ENCODE data around the gene TRIM15. TPM values are rescaled to one million over a fixed set of nuclear protein-coding genes. Genes with fewer than 3 reads are reported as not detected.

The TRIM15 gene
- total and polyA plus RNA-seq, 10 of the 15 experiments (the other 5 are each of a cell fraction or from before 2014, with no cell fraction given), result 0.29 TPM; not detected in 9

- Histone ChIP-seq H3K36me3 (ENCODE audit: control insufficient read depth in 2 of 2, insufficient read depth in 2 of 2, low read length in 1 of 2) (peaks cover 35 to 41% of the 10 kb centered on the region in 2 experiments), H3K27ac (ENCODE audit: control insufficient read depth, insufficient read depth) (no peak overlapping the region), H3K4me2 (ENCODE audit: control insufficient read depth, insufficient read depth) (no peak overlapping the region), H3K9me3 (replicated peaks; ENCODE audit: control insufficient read depth, insufficient read depth, low read length) (no peaks in the 10 kb centered on the region), H3K9ac (ENCODE audit: control insufficient read depth, insufficient read depth, low read length) (no peak overlapping the region), H3K79me2 (ENCODE audit: control insufficient read depth, insufficient read depth, low read length) (peaks cover 19% of the 10 kb centered on the region), H3K27me3 (replicated peaks in 1 of 2; ENCODE audit: control insufficient read depth in 2 of 2, insufficient read depth in 2 of 2, low read length in 1 of 2) (no peaks in the 10 kb centered on the region), H4K20me1 (ENCODE audit: control insufficient read depth, insufficient read depth) (peaks cover 9% of the 10 kb centered on the region), H3K4me3 (no peak overlapping the region), H3K4me1 (ENCODE audit: control insufficient read depth, insufficient read depth, low read length) (peaks cover 20% of the 10 kb centered on the region), H2AFZ (ENCODE audit: control insufficient read depth, low read depth, low read length) (no peak overlapping the region)
- ChIA-PET SMC1A (ENCODE audit: uncharacterized antibody, unreplicated experiment) (no interaction called here), CTCF (no interaction called here), POLR2A (interaction anchor here (0.6 kb wide), 1 partner anchor 1932 kb away, joined by 6 read pairs; no protein-coding TSS in a partner anchor), RAD21 (ENCODE audit: unreplicated experiment) (no interaction called here)
- no peak for FAIRE-seq
- TF ChIP-seq PKNOX1 (IDR thresholded peaks at IDR 0.05), result no peak
- in situ Hi-C loops (cut with MboI), result no loop called here
- intact Hi-C loops (cut with micrococcal nuclease; ENCODE audit: unreplicated experiment), result no loop called here
- ATAC-seq, result no peak
- no peak for DNase-seq (ENCODE audit: low read depth, low spot score)
- WGBS (ENCODE audit: insufficient coverage, insufficient replicate concordance, low lambda C conversion rate, missing lambda C conversion rate), result 94% methylated on average over 34 of the region's 34 CpGs
- BruUV-seq (replicated peaks), result no TSS peak
Measured at GRCh38 chr6:30198166-30199084, 35.1 kb downstream of the TRIM15 start.

- FAIRE-seq (peak; percentile 97), DNase-seq (ENCODE audit: low read depth, low spot score) (peak; percentile 37), ATAC-seq (peak; percentile 93)
- Histone ChIP-seq H3K79me2 (ENCODE audit: control insufficient read depth, insufficient read depth, low read length) (peaks cover 37% of the 10 kb centered on the region), H3K9ac (ENCODE audit: control insufficient read depth, insufficient read depth, low read length) (no peak overlapping the region), H3K27ac (ENCODE audit: control insufficient read depth, insufficient read depth) (peak overlapping the region; percentile 38), H3K27me3 (replicated peaks in 1 of 2; ENCODE audit: control insufficient read depth in 2 of 2, insufficient read depth in 2 of 2, low read length in 1 of 2) (no peaks in the 10 kb centered on the region), H3K9me3 (replicated peaks; ENCODE audit: control insufficient read depth, insufficient read depth, low read length) (no peaks in the 10 kb centered on the region), H3K4me2 (ENCODE audit: control insufficient read depth, insufficient read depth) (no peak overlapping the region; the same call in 1 of the 2 replicates), H2AFZ (ENCODE audit: control insufficient read depth, low read depth, low read length) (no peak overlapping the region), H3K4me1 (ENCODE audit: control insufficient read depth, insufficient read depth, low read length) (peaks cover 25% of the 10 kb centered on the region), H4K20me1 (ENCODE audit: control insufficient read depth, insufficient read depth) (peaks cover 11% of the 10 kb centered on the region), H3K36me3 (ENCODE audit: control insufficient read depth in 2 of 2, insufficient read depth in 2 of 2, low read length in 1 of 2) (peaks cover 31 to 39% of the 10 kb centered on the region in 2 experiments), H3K4me3 (no peak overlapping the region)
- CTCF ChIA-PET, result interaction anchor here (1.0 kb wide), 1 partner anchor 12 kb away, joined by 3 read pairs; no protein-coding TSS in a partner anchor
- POLR2A ChIA-PET, result interaction anchor here (1.0 kb wide), 1 partner anchor 12 kb away, joined by 4 read pairs; the partner anchor contains the start of gene TRIM26
- 41% methylated on average over 6 of the region's 6 CpGs for WGBS (ENCODE audit: insufficient coverage, insufficient replicate concordance, low lambda C conversion rate, missing lambda C conversion rate)
- in situ Hi-C loops (cut with MboI), result no loop called here
- intact Hi-C loops (cut with micrococcal nuclease; ENCODE audit: unreplicated experiment), result no loop called here
- SMC1A ChIA-PET (ENCODE audit: uncharacterized antibody, unreplicated experiment), result no interaction called here
- TSS peak; percentile 13 for BruUV-seq (replicated peaks)
- RAD21 ChIA-PET (ENCODE audit: unreplicated experiment), result no interaction called here
- TF ChIP-seq ZBED1 (IDR thresholded peaks at IDR 0.05; ENCODE audit: borderline replicate concordance) (no peak), MEF2B (IDR thresholded peaks at IDR 0.05; ENCODE audit: partially characterized antibody, poor library complexity, severe bottlenecking) (peak; percentile 56), MEF2A (IDR thresholded peaks at IDR 0.05; ENCODE audit: insufficient read depth, low read depth, low read length) (peak; percentile 62; the same call in 1 of the 2 replicates), RAD51 (IDR thresholded peaks at IDR 0.05) (peak; percentile 64; the same call in 1 of the 2 replicates), BACH1 (IDR thresholded peaks at IDR 0.05; ENCODE audit: borderline replicate concordance) (0 out of 2 replicates have a peak, but pooled peaks have one; percentile 33), ATF7 (IDR thresholded peaks at IDR 0.05; ENCODE audit: low read depth) (peak; percentile 24; the same call in 1 of the 2 replicates), NFIC (IDR thresholded peaks at IDR 0.05; ENCODE audit: low read depth, low read length) (peak; percentile 63), PAX8 (IDR thresholded peaks at IDR 0.05) (no peak), GATAD2B (conservative IDR thresholded peaks at IDR 0.05; ENCODE audit: low read depth) (peak; percentile 51), CREM (IDR thresholded peaks at IDR 0.05; ENCODE audit: low read depth) (0 out of 2 replicates have a peak, but pooled peaks have one; percentile 20), IKZF2 (IDR thresholded peaks at IDR 0.05) (peak; percentile 98), FOXM1 (IDR thresholded peaks at IDR 0.05; ENCODE audit: low read depth, low read length) (peak; percentile 68; the same call in 1 of the 2 replicates), BCL11A (IDR thresholded peaks at IDR 0.05; ENCODE audit: low read depth, low read length) (peak; percentile 74), CHD4 (IDR thresholded peaks at IDR 0.05) (0 out of 2 replicates have a peak, but pooled peaks have one; percentile 62), ZNF217 (IDR thresholded peaks at IDR 0.05) (peak; percentile 95)
Measured at GRCh38 chr6:30200551-30201281, 37.4 kb downstream of the TRIM15 start.

Data from GM12878 (cell line).